Endodermal cell (in vitro differentiated cells): Measurements from ENCODE around the gene CAPNS2. TPM values are rescaled to one million over a fixed set of nuclear protein-coding genes. Genes with fewer than 3 reads are reported as not detected.

ENCODE experiments used
- DNase-seq: peaks from one replicate; pipeline ENCODE4 v3.0.0-alpha.2; 2017
- H3K27ac ChIP-seq: 2 replicates; pipeline ENCODE4 v1.5.1; 2013; ENCODE audit warnings: mild to moderate bottlenecking, low read depth, low read length, moderate library complexity
- H3K27me3 ChIP-seq: 2 replicates; pipeline ENCODE4 v1.6.1; 2013; ENCODE audit warnings: mild to moderate bottlenecking, low read length, moderate library complexity; ENCODE audit not compliant: insufficient read depth, control insufficient read depth, poor library complexity, severe bottlenecking
- H3K36me3 ChIP-seq: 2 replicates; pipeline ENCODE4 v1.7.0; 2013; ENCODE audit warnings: mild to moderate bottlenecking, low read length, moderate library complexity; ENCODE audit not compliant: control insufficient read depth, insufficient read depth
- H3K4me1 ChIP-seq: one replicate; pipeline ENCODE4 v1.7.0; 2013; ENCODE audit warnings: low read length; ENCODE audit not compliant: control insufficient read depth, insufficient read depth
- H3K4me3 ChIP-seq: 2 replicates; pipeline ENCODE4 v1.5.1; 2013; ENCODE audit warnings: mild to moderate bottlenecking, low read length, moderate library complexity
- H3K9ac ChIP-seq: 2 replicates; pipeline ENCODE4 v1.6.1; 2013; ENCODE audit warnings: mild to moderate bottlenecking, low read length, moderate library complexity; ENCODE audit not compliant: poor library complexity, severe bottlenecking; ENCODE audit errors: extremely low read depth
- H3K9me3 ChIP-seq: 2 replicates; pipeline ENCODE4 v1.6.1; 2013; ENCODE audit warnings: mild to moderate bottlenecking, low read length, moderate library complexity; ENCODE audit not compliant: control insufficient read depth
- H3K27ac Mint-ChIP-seq: 2 replicates; pipeline ENCODE4 v1.8.0; 2020; ENCODE audit warnings: mixed read lengths
- H3K27me3 Mint-ChIP-seq: 2 replicates; pipeline ENCODE4 v1.8.0; 2021; ENCODE audit warnings: mild to moderate bottlenecking, mixed read lengths; ENCODE audit not compliant: insufficient read depth
- H3K36me3 Mint-ChIP-seq: 2 replicates; pipeline ENCODE4 v1.8.0; 2020; ENCODE audit warnings: low read depth, mixed read lengths
- H3K4me1 Mint-ChIP-seq: 2 replicates; pipeline ENCODE4 v1.8.0; 2020; ENCODE audit warnings: mixed read lengths
- H3K4me3 Mint-ChIP-seq: 2 replicates; pipeline ENCODE4 v1.8.0; 2020; ENCODE audit warnings: mild to moderate bottlenecking, moderate library complexity, mixed read lengths
- H3K9me3 Mint-ChIP-seq: 2 replicates; pipeline ENCODE4 v1.8.0; 2020; ENCODE audit warnings: mild to moderate bottlenecking, mixed read lengths
- WGBS, 2 experiments: methylation state at CpG; one replicate each; pipeline versions ENCODE4 v1.1.5 to v1.1.7; 2013; ENCODE audit warnings: missing lambda C conversion rate in 2 of 2, mixed read lengths in 1 of 2; ENCODE audit not compliant: insufficient coverage in 1 of 2, insufficient read length in 1 of 2; 5-methylcytosine and 5-hydroxymethylcytosine counted together
- total RNA-seq, 2 donors: library from RNA; stranded (reverse); fragmentation: NEBNext Ultra II Directional in 1 of 2; extraction: Animal tissue kit (Norgen Biotek cat#: 25700) in 1 of 2; gene quantifications; 2 replicates in 1 of 2; 3 replicates in 1 of 2; pipeline ENCODE4 v1.2.1, GENCODE V29; 2021
- TF ChIP-seq, protein P1 (sequence below): fragments of 200-600 bp; sonication (generic); conservative IDR thresholded peaks from 2 replicates; pipeline ENCODE4 v1.5.0; 2021; ENCODE audit warnings: antibody characterized with exemption, mild to moderate bottlenecking

CAPNS2 gene
- total RNA-seq, 2 donors from 2014 or later: 0.26 to 0.35 TPM

DNA sequence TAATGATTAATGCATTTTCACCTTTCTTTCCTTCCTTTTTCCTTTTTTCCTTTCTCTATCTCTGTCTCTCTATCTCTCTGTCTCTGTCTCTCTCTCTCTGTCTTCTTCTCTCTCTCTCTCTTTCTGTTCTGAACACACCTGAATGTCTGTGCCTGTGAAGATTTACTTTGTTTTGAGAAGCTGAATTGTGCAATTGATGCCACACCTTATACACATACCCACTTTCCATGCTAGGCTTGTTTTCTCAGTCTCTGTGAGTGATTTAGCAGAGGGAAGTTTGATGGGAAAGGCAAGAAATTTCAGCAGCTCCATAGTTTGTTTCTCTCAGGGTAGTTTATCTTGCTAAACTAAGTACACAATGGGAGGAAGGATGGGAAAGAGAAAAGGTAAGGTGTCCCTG, 9.3 kb upstream of the CAPNS2 start:
- no peaks in the 10 kb centered on the region for H3K27me3 Mint-ChIP-seq
- peaks cover 7% of the 10 kb centered on the region for H3K4me1 Mint-ChIP-seq
- TF ChIP-seq, protein P1, sequence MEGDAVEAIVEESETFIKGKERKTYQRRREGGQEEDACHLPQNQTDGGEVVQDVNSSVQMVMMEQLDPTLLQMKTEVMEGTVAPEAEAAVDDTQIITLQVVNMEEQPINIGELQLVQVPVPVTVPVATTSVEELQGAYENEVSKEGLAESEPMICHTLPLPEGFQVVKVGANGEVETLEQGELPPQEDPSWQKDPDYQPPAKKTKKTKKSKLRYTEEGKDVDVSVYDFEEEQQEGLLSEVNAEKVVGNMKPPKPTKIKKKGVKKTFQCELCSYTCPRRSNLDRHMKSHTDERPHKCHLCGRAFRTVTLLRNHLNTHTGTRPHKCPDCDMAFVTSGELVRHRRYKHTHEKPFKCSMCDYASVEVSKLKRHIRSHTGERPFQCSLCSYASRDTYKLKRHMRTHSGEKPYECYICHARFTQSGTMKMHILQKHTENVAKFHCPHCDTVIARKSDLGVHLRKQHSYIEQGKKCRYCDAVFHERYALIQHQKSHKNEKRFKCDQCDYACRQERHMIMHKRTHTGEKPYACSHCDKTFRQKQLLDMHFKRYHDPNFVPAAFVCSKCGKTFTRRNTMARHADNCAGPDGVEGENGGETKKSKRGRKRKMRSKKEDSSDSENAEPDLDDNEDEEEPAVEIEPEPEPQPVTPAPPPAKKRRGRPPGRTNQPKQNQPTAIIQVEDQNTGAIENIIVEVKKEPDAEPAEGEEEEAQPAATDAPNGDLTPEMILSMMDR: no peak
- H3K9ac ChIP-seq: no peak overlapping the region
- H3K4me3 ChIP-seq: no peak overlapping the region
- no peaks in the 10 kb centered on the region for H3K36me3 ChIP-seq
- H3K36me3 Mint-ChIP-seq: no peaks in the 10 kb centered on the region
- H3K27me3 ChIP-seq: no peaks in the 10 kb centered on the region
- DNase-seq: no peak
- H3K9me3 Mint-ChIP-seq: no peaks in the 10 kb centered on the region
- H3K27ac ChIP-seq: no peak overlapping the region
- H3K4me3 Mint-ChIP-seq: no peak overlapping the region
- H3K4me1 ChIP-seq: no peaks in the 10 kb centered on the region
- no peaks in the 10 kb centered on the region for H3K9me3 ChIP-seq
- H3K27ac Mint-ChIP-seq: no peak overlapping the region

DNA sequence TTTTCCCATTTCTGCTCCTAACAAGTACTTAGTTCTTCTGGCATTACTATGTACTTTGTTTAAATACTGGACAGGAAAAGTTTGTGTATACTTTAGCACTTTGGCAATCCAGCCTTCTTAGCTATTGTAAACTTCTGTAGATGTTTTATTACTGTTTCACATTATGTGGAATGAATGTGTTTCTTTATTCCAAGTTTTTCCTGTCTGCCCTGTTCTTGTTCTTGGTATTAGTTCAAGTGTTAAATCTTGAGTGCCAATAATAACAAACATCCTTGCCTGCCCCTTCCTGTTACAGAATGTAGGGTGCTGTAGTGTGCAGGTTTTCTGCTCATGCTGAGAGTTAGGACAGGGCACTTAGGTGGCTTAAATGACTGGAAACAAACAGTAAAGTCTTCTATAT, 7.3 kb upstream of the CAPNS2 start:
- Histone ChIP-seq H3K4me1 (no peaks in the 10 kb centered on the region), H3K27ac (no peak overlapping the region), H3K27me3 (no peaks in the 10 kb centered on the region), H3K4me3 (no peak overlapping the region), H3K36me3 (no peaks in the 10 kb centered on the region), H3K9me3 (no peaks in the 10 kb centered on the region), H3K9ac (no peak overlapping the region)
- H3K4me3 Mint-ChIP-seq: no peak overlapping the region
- peaks cover 7% of the 10 kb centered on the region for H3K4me1 Mint-ChIP-seq
- DNase-seq: no peak
- H3K27ac Mint-ChIP-seq: no peak overlapping the region
- TF ChIP-seq, protein P1: no peak
- H3K9me3 Mint-ChIP-seq: no peaks in the 10 kb centered on the region
- H3K36me3 Mint-ChIP-seq: no peaks in the 10 kb centered on the region
- H3K27me3 Mint-ChIP-seq: no peaks in the 10 kb centered on the region

DNA sequence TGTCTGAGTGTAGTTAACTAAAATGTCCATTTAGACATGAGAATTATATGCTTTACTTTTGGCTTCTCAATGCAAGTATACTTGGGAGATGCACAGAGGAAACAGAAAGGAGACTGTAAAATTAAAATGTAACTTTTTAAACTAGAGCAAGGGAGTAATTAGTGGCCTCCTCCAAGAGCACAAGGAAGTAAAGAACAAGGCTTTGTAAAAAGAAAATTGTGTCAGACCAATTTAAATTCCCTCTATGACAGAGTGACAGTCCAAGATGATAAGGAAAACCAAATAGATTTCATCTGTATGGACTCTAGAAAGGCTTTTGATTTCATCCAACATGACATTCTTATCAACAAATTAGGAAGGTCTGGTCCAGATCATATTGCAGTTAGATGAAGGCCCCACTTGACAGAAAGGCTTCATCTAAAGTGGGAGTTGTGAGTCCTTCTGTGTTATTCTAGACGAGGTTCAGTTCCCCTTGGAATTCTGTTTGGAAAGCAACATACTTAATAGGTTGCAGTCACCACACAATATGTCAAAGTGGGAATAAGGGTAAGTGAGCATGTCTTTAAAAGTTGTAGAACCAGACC, 6.5 kb upstream of the CAPNS2 start:
- H3K4me3 ChIP-seq: no peak overlapping the region
- H3K9me3 ChIP-seq: no peaks in the 10 kb centered on the region
- H3K4me1 ChIP-seq: no peaks in the 10 kb centered on the region
- H3K36me3 Mint-ChIP-seq: no peaks in the 10 kb centered on the region
- no peaks in the 10 kb centered on the region for H3K36me3 ChIP-seq
- no peaks in the 10 kb centered on the region for H3K27me3 ChIP-seq
- DNase-seq: no peak
- TF ChIP-seq, protein P1: no peak
- no peaks in the 10 kb centered on the region for H3K27me3 Mint-ChIP-seq
- H3K27ac Mint-ChIP-seq: no peak overlapping the region
- H3K4me1 Mint-ChIP-seq: peaks cover 7% of the 10 kb centered on the region
- no peak overlapping the region for H3K27ac ChIP-seq
- H3K9me3 Mint-ChIP-seq: no peaks in the 10 kb centered on the region
- no peak overlapping the region for H3K9ac ChIP-seq
- 100% methylated on average over 1 of the region's 1 CpG for WGBS, 2 experiments
- H3K4me3 Mint-ChIP-seq: no peak overlapping the region
